Endometrial microvascular endothelial cells (primary cell): ENCODE results near the gene NKX6-2. TPM values are rescaled to one million over a fixed set of nuclear protein-coding genes. Genes with fewer than 3 reads are reported as not detected.
"Not testable (repeated sequence)": the region's sequence is repeated elsewhere in the genome, so short reads cannot be mapped to it uniquely, and the experiment has no call there.

Source experiments
- in situ Hi-C: cut with HindIII; loops from 2 replicates; pipeline ENCODE4 v1.10.0; 2017; ENCODE audit warnings: low sequenced_read_pairs, low pct_unique_long_range_greater_than_20kb; ENCODE audit errors: inconsistent ontology term
- total RNA-seq: library from RNA; depleted of rRNA; stranded (reverse); fragments of >200 nt; gene quantifications from one replicate; pipeline ENCODE4 v1.2.3, GENCODE V29; 2015; ENCODE audit errors: inconsistent ontology term

Gene NKX6-2
- total RNA-seq = not detected

GRCh38 chr10:132785723-132786475, at the start of gene NKX6-2:
TSS of gene NKX6-2 (minus strand) at chr10:132786147. CDS start at chr10:132785948, 199 bp downstream.
- in situ Hi-C loops = no loop called here

- in situ Hi-C loops = no loop called here
Measured at GRCh38 chr10:132834891-132835847, 49.2 kb upstream of the NKX6-2 start.

- in situ Hi-C loops = no loop called here
Measured at GRCh38 chr10:132834311-132834761, 48.4 kb upstream of the NKX6-2 start.

GRCh38 chr10:132833421-132834111, 47.6 kb upstream of the NKX6-2 start:
- in situ Hi-C loops = no loop called here

DNA sequence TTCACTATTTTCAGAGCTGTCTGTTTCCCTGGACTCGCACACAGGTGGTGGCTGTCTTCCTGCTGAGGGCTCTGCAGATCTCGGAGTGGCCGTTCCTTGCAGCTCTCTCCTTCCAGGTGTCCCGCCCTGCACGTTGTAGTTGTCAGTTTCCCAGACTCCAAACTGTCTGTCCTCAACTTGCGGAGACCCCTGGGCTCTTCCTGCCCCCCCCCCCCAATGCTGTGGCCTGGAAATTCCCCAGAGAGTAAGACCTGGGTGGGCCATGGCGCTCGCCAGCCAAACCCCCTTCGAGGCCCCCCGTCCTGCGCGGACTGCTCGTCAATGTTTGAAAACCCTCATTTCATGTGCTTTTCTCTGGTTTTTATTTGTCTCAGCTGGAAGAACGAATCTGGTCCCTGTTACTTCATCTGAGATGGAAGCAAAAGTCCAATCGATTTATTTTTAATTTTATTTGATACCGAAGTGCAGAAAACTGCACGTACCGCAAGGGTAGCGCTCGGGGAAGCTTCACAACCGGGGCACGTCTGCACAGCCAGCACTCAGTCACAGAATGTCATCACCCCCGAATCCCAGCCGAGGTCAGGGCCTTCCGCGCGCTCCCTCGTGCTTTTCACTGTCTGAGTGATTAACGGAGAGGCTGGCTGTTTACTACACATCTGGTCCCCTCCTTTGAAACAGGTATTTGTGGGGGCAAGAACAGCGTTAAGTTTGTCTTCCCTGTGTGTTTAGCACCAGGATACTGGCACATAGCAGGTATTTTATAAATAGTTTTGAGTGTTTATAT, 46.4 kb upstream of the NKX6-2 start:
- in situ Hi-C loops = no loop called here

- in situ Hi-C loops = no loop called here
Measured at GRCh38 chr10:132829403-132829802, 43.5 kb upstream of the NKX6-2 start.

DNA sequence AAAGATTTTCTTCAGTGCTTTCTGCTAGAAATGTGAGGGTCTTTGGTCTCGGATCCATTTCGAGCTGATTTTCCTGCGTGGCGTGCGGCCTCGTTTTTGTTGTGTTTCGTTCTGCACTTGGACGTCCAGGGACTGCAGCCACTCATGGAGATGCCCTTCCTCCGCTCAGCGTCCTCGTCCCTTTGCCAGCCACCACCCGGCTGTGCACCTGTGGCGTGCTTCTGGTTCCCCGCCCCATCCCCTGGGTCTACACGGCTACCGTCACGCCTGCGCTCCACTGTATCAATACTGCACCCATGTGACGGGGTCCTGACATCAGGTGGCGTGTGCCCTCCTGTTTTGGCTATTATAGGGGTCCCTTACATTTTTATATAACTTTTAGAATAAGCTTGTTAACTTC, 42.7 kb upstream of the NKX6-2 start:
- in situ Hi-C loops = no loop called here

DNA sequence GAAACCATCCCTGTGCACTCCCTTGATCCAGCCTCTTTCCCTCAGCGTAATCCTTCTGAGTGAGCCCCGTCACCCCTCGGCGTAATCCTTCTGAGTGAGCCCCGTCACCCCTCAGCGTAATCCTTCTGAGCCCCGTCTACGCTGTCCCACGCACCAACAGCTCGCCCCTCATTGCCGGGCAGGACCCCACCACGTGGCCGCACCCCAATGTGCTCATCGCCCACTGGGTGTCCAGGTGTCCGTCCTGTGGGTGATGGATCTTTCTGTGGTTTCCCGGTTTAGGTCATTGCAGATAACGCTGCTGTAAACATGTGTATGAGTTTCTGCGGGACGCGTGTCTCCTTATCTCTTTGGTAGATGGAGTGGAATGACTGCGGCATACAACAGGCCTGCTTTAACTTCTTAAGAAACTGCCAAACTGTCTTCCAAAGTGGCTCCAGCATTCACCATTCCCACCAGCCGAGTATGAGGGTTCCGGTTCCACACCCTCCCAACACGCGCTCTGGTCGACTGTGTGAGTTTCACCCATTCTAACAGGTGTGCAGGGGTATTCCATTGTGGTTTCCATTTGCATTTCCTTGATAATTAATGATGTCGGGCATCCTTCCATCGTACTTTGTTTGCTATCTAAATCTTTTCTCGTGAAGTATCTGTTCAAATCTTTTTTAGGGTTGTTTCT, 42.1 kb upstream of the NKX6-2 start:
- in situ Hi-C loops = no loop called here

DNA sequence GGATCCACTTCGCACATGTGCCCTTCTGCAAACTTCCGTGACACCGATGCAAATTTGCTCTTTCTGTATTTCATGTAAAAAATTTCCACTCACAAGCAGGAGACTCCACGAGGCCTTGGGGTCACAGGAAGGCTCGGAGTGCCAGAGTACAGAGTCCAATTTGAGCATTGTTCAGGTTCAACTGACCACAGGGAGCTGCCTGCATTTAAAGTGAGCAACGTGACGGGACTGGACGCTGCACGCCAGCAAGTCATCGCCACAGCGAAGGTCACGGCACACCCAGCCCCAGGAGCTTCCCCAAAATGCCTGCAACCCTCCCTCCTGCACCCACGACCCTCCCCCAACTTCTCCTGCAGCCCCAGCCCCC, 41.5 kb upstream of the NKX6-2 start:
- in situ Hi-C loops = no loop called here

GRCh38 chr10:132826524-132827422, 40.8 kb upstream of the NKX6-2 start:
- in situ Hi-C loops = no loop called here

DNA sequence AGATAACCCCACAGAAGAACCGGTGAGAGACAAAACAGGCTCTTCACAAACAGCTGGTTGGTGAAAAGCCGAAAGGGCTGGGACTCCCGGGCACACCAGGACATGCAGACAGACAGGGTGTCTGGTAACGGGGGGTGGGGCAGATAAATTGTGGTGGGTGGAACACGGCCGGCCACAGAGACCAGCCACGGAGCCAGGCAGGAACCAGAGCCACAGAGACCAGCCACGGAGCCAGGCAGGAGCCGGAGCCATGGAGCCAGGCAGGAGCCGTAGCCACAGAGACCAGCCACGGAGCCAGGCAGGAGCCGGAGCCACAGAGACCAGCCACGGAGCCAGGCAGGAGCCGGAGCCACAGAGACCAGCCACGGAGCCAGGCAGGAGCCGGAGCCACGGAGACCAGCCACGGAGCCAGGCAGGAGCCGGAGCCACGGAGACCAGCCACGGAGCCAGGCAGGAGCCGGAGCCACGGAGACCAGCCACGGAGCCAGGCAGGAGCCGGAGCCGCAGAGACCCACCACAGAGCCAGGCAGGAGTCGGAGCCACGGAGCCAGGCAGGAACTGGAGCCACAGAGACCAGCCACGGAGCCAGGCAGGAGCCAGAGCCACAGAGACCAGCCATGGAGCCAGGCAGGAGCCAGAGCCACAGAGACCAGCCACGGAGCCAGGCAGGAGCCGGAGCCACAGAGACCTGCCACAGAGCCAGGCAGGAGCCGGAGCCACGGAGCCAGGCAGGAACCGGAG, 40.0 kb upstream of the NKX6-2 start:
- in situ Hi-C loops = not testable (repeated sequence)

DNA sequence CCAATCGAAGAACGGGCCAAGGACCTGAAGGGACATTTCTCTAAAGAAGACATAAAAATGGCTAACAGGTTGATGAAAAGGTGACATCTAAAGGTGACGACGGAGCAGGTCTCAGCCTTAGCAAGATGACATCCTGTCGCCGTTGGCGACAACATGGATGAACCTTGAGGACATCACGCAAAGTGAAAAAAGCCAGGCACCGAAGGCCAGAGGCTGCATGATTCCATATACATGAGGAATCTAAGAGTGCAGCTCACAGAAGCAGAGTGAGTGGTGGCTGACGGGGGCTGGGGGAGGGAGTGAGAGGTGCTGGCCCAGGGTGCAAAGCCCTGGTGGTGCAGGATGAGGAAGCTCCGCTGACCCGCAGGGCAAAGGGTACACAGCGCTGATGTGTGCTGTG, 34.1 kb upstream of the NKX6-2 start:
- in situ Hi-C loops = no loop called here

DNA sequence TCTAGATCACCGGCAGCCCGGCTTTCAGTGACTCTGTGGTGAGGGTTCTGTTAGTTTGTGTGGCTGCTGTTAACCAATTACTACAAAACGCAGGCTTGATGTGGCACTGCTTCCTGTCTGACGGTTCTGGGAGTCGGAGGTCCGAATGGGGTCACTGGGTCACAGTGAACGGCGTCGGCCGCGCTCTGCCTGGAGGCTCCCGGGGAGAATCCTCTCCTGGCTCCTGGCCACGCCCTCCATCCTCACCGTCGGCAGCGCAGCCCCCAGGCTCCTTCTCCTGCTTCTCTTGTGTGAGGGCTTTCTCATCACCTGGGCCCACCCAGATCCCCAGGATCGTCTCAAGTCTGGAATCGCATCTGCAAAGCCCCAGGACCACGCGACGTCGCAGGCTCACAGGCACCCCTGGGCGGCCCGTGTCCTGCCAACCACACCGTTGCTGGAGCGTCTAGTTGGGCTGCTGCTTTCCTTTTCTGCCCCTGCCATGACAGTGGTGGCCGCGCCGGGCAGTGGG, 31.8 kb upstream of the NKX6-2 start:
- in situ Hi-C loops = no loop called here

DNA sequence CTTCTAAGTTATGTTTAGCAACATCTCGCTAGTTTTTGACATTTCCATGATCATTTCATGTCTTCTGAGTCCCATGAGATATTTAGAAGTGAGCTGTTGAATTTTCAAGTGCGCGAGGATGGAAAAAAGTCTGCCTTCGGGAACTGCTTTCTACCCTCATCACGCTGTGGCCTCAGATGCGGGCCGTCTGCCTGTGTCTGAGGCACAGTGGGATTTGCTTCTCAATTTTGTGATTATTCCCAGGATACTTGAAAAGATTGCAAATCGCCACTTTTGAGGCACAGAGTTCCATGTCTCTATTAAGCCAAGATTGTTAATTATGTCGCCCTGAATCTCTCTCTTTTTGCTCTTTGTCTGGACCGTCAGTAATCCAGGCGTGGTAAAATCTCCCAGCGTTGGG, 30.8 kb upstream of the NKX6-2 start:
- in situ Hi-C loops = no loop called here

DNA sequence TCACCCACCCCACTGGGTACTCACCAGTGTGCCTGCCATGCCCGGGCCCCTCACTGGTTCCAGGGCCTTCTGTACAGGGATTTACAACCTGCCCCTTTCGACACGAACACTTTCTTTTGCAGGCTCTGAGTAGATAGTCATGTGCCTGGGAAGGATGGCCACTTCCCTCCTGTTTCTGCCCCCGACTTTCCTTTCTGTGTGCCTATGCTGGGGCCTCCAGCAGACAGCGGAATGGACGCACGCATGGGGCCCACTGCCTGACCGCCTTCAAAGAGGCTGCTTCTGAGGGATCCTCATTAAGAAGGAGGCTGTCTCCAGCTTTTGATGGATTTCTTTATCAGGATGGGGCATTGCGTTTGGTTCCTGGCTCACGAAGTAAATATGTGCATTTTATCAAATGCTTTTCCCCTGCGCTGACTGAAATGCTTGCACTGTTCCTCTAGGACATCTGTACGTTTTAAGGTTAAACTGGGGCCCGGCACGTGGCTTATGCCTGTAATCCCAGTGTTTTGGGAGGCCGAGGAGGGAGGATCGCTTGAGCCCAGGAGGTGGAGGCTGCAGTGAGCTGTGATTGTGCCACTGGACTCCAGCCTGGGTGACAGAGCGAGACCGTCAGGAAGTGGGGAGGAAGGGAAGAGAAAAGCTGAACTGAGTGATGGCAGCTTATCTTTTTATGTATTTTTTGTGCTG, 29.4 kb upstream of the NKX6-2 start:
- in situ Hi-C loops = no loop called here

DNA sequence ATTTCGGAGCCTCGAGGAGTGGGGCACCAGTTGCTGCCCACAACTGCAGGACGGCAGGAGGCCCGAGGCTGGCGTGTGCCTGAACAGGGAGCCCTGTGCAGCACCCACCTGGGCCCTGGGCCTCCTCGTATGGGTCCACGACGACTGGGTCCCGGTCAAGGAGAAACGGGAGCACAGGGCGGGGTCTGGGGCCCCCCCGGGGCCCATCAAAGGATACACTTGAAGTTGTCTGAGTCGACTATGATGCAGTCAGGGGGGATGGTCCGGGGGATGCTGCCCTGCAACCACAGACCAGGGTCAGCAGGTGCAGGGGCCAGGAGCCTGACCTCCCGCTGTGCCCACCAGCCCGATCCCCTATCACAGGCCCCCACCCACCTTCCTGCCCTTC, 28.5 kb upstream of the NKX6-2 start:
- in situ Hi-C loops = no loop called here
